SH-SY5Y (cell line): Measurements from ENCODE around the gene PPP1R37.

ENCODE experiments used
- GATA2 ChIP-seq: IDR thresholded peaks from 2 replicates; pipeline ENCODE4 v1.6.1; 2011; ENCODE audit warnings: mild to moderate bottlenecking, low read depth, low read length
- GATA3 ChIP-seq: IDR thresholded peaks from 2 replicates; pipeline ENCODE4 v1.6.1; 2011; ENCODE audit warnings: low read depth, mild to moderate bottlenecking, low read length, moderate library complexity

DNA sequence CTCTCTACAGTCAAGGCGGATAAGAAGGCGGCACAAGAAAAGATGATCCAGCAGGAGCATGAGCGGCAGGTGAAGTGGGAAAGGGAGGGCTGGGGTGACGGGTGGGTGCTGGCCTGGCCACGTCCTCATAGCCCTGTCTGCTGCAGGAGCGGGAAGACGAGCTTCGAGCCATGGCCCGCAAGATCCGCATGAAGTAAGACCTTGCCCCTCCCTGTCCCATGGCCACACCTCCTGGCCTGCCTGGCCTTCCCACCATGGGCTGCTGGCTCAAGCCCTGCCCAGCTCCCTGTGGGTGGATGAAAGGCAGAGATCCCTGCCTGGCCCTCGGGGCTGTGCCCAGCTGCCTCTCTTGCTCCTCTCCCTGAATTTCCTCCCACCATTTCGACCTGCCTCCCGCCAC lies 23.9 kb upstream of the PPP1R37 start:
- TF ChIP-seq GATA3 (no peak), GATA2 (no peak)
